Measurements from ENCODE around the gene GSE1. TPM values are rescaled to one million over a fixed set of nuclear protein-coding genes. Genes with fewer than 3 reads are reported as not detected.

GSE1 gene
- total and polyA plus RNA-seq, 2 donors from 2014 or later: 9.5 to 92.8 TPM

DNA sequence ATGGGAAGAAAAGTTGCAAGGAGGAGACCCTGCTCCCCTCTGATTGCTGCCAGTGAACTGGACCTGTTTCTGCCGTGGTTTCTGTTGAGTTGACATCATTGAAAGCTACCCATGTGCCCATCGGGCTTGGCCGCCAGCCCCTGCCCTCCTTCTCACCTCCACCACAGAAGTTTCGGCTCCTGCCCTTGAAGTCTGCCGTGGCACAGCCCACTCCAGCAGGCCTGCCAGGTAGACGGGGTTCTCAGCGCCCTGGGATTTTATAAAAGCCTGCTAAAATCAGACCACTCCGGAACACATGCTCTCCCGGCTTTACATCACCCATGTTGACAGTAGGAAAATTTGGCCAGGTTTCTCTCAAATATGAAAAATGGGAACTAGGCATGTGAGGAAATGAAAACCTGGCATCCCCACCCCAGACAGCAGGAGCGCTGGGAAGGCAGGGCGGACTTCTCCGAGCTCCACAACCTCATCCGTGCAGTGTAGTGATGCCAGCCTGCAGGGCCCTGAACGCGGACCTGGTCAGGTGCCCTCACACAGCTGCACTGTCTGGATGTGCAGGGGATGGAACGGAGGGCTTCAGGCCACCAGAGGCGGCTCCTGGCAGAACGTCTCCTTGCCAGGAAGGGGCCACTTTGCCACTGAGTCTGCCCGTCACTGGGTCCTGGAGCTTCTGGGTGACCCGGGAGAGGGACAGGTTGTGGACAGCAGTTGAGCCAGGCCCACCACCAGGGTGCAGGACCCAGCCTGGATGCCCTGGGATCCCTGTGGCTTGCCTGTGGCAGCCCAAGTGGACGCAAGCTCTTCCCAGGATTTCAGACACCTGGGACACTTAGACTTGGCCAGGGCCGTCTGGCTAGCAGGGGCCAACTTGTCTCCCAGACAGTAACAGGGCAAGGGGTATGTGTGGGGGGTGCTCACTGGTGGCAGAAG, 6.9 kb upstream of the GSE1 start:
- H3K4me3 ChIP-seq (ENCODE audit: low read length in 3 of 3): no peak overlapping the region
- intact Hi-C loops (cut with DNase I): no loop called here
- H3K4me1 ChIP-seq (ENCODE audit: control insufficient read depth in 2 of 3, insufficient read depth in 2 of 3, low read depth in 1 of 3, low read length in 3 of 3): peaks cover 0 to 37% (median 24%) of the 10 kb centered on the region in 3 donors
- FAIRE-seq: no peak
- H3K9ac ChIP-seq (ENCODE audit: low read length in 3 of 3): no peak overlapping the region
- no peak for TF ChIP-seq CTCF (IDR thresholded peaks at IDR 0.05; ENCODE audit: borderline replicate concordance, extremely low read depth, insufficient read depth)
- H3K27me3 ChIP-seq (ENCODE audit: control insufficient read depth, insufficient read depth, low read length): no peaks in the 10 kb centered on the region
- H3K27ac ChIP-seq (ENCODE audit: low read depth in 2 of 2, low read length in 2 of 2): no peak overlapping the region
- no peaks in the 10 kb centered on the region for H3K36me3 ChIP-seq (ENCODE audit: control insufficient read depth in 2 of 3, insufficient read depth in 3 of 3, low read length in 3 of 3)
- DNase-seq: no peak
- no peaks in the 10 kb centered on the region for H3K9me3 ChIP-seq (ENCODE audit: control insufficient read depth in 2 of 3, insufficient read depth in 1 of 3, low read length in 3 of 3)

DNA sequence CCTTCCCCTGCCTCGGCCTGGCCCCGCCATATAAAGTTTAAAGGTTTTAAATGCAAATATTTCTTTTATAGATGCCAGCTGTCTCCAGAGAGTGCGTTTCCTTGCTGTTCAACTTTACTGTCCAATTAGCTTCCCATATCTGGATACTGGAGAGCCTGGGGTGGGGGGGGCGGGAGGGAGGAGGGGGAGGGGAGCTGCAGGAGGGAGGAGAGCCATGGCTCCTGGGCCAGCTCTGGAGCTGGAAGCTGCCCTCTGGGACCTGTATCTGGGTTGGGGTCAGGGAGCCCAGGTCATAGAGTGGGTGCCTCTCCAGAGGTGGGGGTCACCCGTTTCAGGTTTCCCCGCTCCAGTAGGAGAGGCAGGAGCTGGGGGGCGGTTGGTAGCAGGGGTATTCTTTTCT, 6.2 kb upstream of the GSE1 start:
- Histone ChIP-seq H3K36me3 (ENCODE audit: control insufficient read depth in 2 of 3, insufficient read depth in 3 of 3, low read length in 3 of 3) (no peaks in the 10 kb centered on the region), H3K9me3 (ENCODE audit: control insufficient read depth in 2 of 3, insufficient read depth in 1 of 3, low read length in 3 of 3) (no peaks in the 10 kb centered on the region), H3K9ac (ENCODE audit: low read length in 3 of 3) (no peak overlapping the region), H3K4me3 (ENCODE audit: low read length in 3 of 3) (no peak overlapping the region), H3K27me3 (ENCODE audit: control insufficient read depth, insufficient read depth, low read length) (no peaks in the 10 kb centered on the region), H3K4me1 (ENCODE audit: control insufficient read depth in 2 of 3, insufficient read depth in 2 of 3, low read depth in 1 of 3, low read length in 3 of 3) (peaks cover 0 to 37% (median 24%) of the 10 kb centered on the region in 3 donors), H3K27ac (ENCODE audit: low read depth in 2 of 2, low read length in 2 of 2) (no peak overlapping the region)
- FAIRE-seq (no peak), DNase-seq (peak in 2 of 5 donors; percentile 69 to 83)
- no peak for TF ChIP-seq CTCF (IDR thresholded peaks at IDR 0.05; ENCODE audit: borderline replicate concordance, extremely low read depth, insufficient read depth)
- intact Hi-C loops (cut with DNase I): no loop called here

- Histone ChIP-seq H3K4me3 (ENCODE audit: low read length in 3 of 3) (no peak overlapping the region), H3K27ac (ENCODE audit: low read depth in 2 of 2, low read length in 2 of 2) (no peak overlapping the region), H3K27me3 (ENCODE audit: control insufficient read depth, insufficient read depth, low read length) (no peaks in the 10 kb centered on the region), H3K9ac (ENCODE audit: low read length in 3 of 3) (peak overlapping the region in 1 of 3 donors; percentile 19), H3K9me3 (ENCODE audit: control insufficient read depth in 2 of 3, insufficient read depth in 1 of 3, low read length in 3 of 3) (no peaks in the 10 kb centered on the region), H3K4me1 (ENCODE audit: control insufficient read depth in 2 of 3, insufficient read depth in 2 of 3, low read depth in 1 of 3, low read length in 3 of 3) (peaks cover 0 to 37% (median 24%) of the 10 kb centered on the region in 3 donors), H3K36me3 (ENCODE audit: control insufficient read depth in 2 of 3, insufficient read depth in 3 of 3, low read length in 3 of 3) (no peaks in the 10 kb centered on the region)
- TF ChIP-seq CTCF (IDR thresholded peaks at IDR 0.05; ENCODE audit: borderline replicate concordance, extremely low read depth, insufficient read depth): no peak
- intact Hi-C loops (cut with DNase I): no loop called here
- DNase-seq (peak in 4 of 5 donors; percentile 65 to 95 (median 82)), FAIRE-seq (no peak)
These were observed 5.8 kb upstream of the GSE1 start for GRCh38 chr16:85607321-85607765.

All from kidney (tissue), 14 donors.